ENCODE results near the gene NWD2. TPM values are rescaled to one million over a fixed set of nuclear protein-coding genes. Genes with fewer than 3 reads are reported as not detected.
A peak's percentile ranks its signal among the peaks of the same experiment; 100 is the strongest.

The NWD2 gene
- total RNA-seq, 2 donors from 2014 or later = 0.22 to 0.42 TPM

- Histone ChIP-seq H3K27me3 (no peaks in the 10 kb centered on the region), H3K4me1 (no peaks in the 10 kb centered on the region), H3K9me3 (no peaks in the 10 kb centered on the region), H3K27ac (peak overlapping the region; percentile 82), H3K4me3 (no peak overlapping the region), H3K36me3 (no peaks in the 10 kb centered on the region), H3K9ac (ENCODE audit: low read depth in 2 of 2, low read length in 2 of 2) (no peak overlapping the region)
- DNase-seq = no peak
- TF ChIP-seq CTCF (IDR thresholded peaks at IDR 0.05) = no peak
- intact Hi-C loops (cut with DNase I) = no loop called here
Measured at GRCh38 chr4:37431417-37431743, 186.8 kb downstream of the NWD2 start.

GRCh38 chr4:37434469-37434868, 189.9 kb downstream of the NWD2 start:
- Histone ChIP-seq H3K4me1 (no peaks in the 10 kb centered on the region), H3K4me3 (no peak overlapping the region), H3K27ac (no peak overlapping the region), H3K9ac (ENCODE audit: low read depth in 2 of 2, low read length in 2 of 2) (no peak overlapping the region), H3K27me3 (no peaks in the 10 kb centered on the region), H3K9me3 (no peaks in the 10 kb centered on the region), H3K36me3 (no peaks in the 10 kb centered on the region)
- intact Hi-C loops (cut with DNase I) = no loop called here
- DNase-seq = no peak
- TF ChIP-seq CTCF (IDR thresholded peaks at IDR 0.05) = no peak

- Histone ChIP-seq H3K4me3 (no peak overlapping the region), H3K36me3 (no peaks in the 10 kb centered on the region), H3K9ac (ENCODE audit: low read depth in 2 of 2, low read length in 2 of 2) (no peak overlapping the region), H3K4me1 (no peaks in the 10 kb centered on the region), H3K27ac (no peak overlapping the region), H3K9me3 (no peaks in the 10 kb centered on the region), H3K27me3 (no peaks in the 10 kb centered on the region)
- intact Hi-C loops (cut with DNase I) = no loop called here
- no peak for DNase-seq
- TF ChIP-seq CTCF (IDR thresholded peaks at IDR 0.05) = no peak
Measured at GRCh38 chr4:37436546-37436945, 192.0 kb downstream of the NWD2 start.

- H3K4me1 ChIP-seq = no peaks in the 10 kb centered on the region
- H3K36me3 ChIP-seq = no peaks in the 10 kb centered on the region
- H3K9me3 ChIP-seq = no peaks in the 10 kb centered on the region
- no peak for TF ChIP-seq CTCF (IDR thresholded peaks at IDR 0.05)
- no peaks in the 10 kb centered on the region for H3K27me3 ChIP-seq
- DNase-seq = peak; percentile 34
- H3K9ac ChIP-seq (ENCODE audit: low read depth in 2 of 2, low read length in 2 of 2) = no peak overlapping the region
- no peak overlapping the region for H3K27ac ChIP-seq
- H3K4me3 ChIP-seq = no peak overlapping the region
- intact Hi-C loops (cut with DNase I) = no loop called here
Measured at GRCh38 chr4:37437163-37437562, 192.6 kb downstream of the NWD2 start.

- DNase-seq = no peak
- Histone ChIP-seq H3K9me3 (no peaks in the 10 kb centered on the region), H3K4me3 (no peak overlapping the region), H3K36me3 (no peaks in the 10 kb centered on the region), H3K27me3 (no peaks in the 10 kb centered on the region), H3K4me1 (no peaks in the 10 kb centered on the region), H3K27ac (no peak overlapping the region), H3K9ac (ENCODE audit: low read depth in 2 of 2, low read length in 2 of 2) (no peak overlapping the region)
- intact Hi-C loops (cut with DNase I) = no loop called here
- no peak for TF ChIP-seq CTCF (IDR thresholded peaks at IDR 0.05)
Measured at GRCh38 chr4:37438564-37439279, 194.2 kb downstream of the NWD2 start.
